Measurements from ENCODE around the gene YRDC.

The YRDC gene

DNA sequence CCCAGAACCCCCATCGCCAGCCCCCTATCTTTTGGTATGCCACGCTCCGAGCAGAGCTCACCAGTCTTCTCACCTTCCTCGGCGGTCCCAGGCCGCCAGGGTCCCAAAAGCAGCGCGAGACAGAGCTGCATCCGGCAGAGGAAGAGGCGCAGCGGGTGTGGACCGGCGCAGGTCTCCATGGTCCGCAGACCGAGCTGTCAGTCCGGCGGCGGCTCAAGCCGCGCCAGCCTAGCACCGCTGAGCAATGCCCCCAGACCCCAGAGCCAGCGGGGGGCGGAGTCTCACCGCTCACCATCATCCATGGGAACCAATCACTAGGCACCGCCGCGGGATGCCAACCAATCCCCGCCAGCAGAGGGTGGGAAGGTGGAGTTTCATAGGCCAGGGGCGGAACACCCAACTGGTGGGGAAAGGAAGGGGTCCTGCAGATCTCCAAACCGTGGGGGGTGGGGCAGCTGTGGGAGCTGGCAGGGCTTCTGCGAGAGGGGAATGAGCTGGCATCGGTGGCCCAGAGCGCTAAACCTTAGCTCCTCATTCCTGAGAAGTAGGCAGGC lies 43.0 kb downstream of the YRDC start, which contains the start of gene EPHA10:
Gene EPHA10, minus strand, starts transcription at position 233 of the 554 bp plus-strand sequence. Its CDS starts 54 bp downstream, at position 179.
- DNase-seq, result peak; percentile 45
- Histone ChIP-seq H3K27me3 (ENCODE audit: insufficient read depth, low read length, poor library complexity) (peaks cover 35% of the 10 kb centered on the region), H3K36me3 (ENCODE audit: control insufficient read depth, insufficient read depth, low read length) (no peaks in the 10 kb centered on the region), H3K27ac (ENCODE audit: low read depth, low read length) (no peak within 1 kb of the TSS), H3K4me2 (ENCODE audit: low read length) (no peak within 1 kb of the TSS), H3K4me3 (ENCODE audit: low read length) (no peak within 1 kb of the TSS), H3K9ac (ENCODE audit: low read length) (no peak within 1 kb of the TSS), H4K8ac (ENCODE audit: low read depth, low read length) (no peak within 1 kb of the TSS), H4K5ac (ENCODE audit: low read length) (no peak within 1 kb of the TSS), H3K4ac (ENCODE audit: low read depth, low read length) (no peak within 1 kb of the TSS), H2BK15ac (replicated peaks; ENCODE audit: low read depth) (no peak within 1 kb of the TSS), H3K79me2 (ENCODE audit: control insufficient read depth, insufficient read depth, low read length) (no peaks in the 10 kb centered on the region), H3K56ac (ENCODE audit: low read length) (no peak within 1 kb of the TSS), H2BK120ac (ENCODE audit: low read depth, low read length) (no peak within 1 kb of the TSS), H2AK5ac (ENCODE audit: low read length) (no peak within 1 kb of the TSS), H3K4me1 (ENCODE audit: control insufficient read depth, low read depth, low read length) (no peaks in the 10 kb centered on the region), H2BK5ac (ENCODE audit: low read length) (no peak within 1 kb of the TSS), H3K79me1 (ENCODE audit: low read length) (no peaks in the 10 kb centered on the region), H3K23ac (ENCODE audit: low read length) (no peak within 1 kb of the TSS), H3K18ac (ENCODE audit: low read length) (no peak within 1 kb of the TSS)
- WGBS (ENCODE audit: extremely low coverage, insufficient coverage, low lambda C conversion rate), result no CpG with 5 or more reads among the region's 33 CpGs

DNA sequence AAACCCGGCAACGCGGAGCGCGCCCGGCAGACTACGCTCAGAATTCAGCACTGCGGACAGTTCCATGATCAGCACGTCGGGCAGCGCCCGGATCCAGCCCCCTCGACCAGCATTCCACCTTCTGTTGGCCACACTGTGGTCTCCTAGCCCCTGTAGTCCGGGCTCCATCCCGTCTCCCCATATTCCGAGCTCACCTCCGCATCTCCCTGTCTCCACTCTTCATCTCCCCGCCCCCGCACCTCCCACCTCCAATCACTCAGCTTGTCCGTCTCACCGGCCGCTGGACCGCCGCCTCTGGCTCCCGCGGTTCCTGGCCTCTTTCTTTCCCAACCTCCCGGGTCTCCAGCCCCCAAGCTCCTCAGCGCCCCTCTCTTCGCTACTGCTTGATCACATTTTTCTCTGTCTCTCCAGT lies 43.6 kb downstream of the YRDC start:
- no peak overlapping the region for H2BK5ac ChIP-seq (ENCODE audit: low read length)
- H3K4me3 ChIP-seq (ENCODE audit: low read length), result no peak overlapping the region
- no peak overlapping the region for H3K9ac ChIP-seq (ENCODE audit: low read length)
- no peak overlapping the region for H4K8ac ChIP-seq (ENCODE audit: low read depth, low read length)
- H3K18ac ChIP-seq (ENCODE audit: low read length), result no peak overlapping the region
- DNase-seq, result peak; percentile 74
- no peaks in the 10 kb centered on the region for H3K79me1 ChIP-seq (ENCODE audit: low read length)
- H4K5ac ChIP-seq (ENCODE audit: low read length), result no peak overlapping the region
- WGBS (ENCODE audit: extremely low coverage, insufficient coverage, low lambda C conversion rate), result no CpG with 5 or more reads among the region's 29 CpGs
- no peak overlapping the region for H2BK15ac ChIP-seq (replicated peaks; ENCODE audit: low read depth)
- no peak overlapping the region for H3K23ac ChIP-seq (ENCODE audit: low read length)
- H2BK120ac ChIP-seq (ENCODE audit: low read depth, low read length), result no peak overlapping the region
- no peak overlapping the region for H3K56ac ChIP-seq (ENCODE audit: low read length)
- no peak overlapping the region for H3K4ac ChIP-seq (ENCODE audit: low read depth, low read length)
- no peak overlapping the region for H3K27ac ChIP-seq (ENCODE audit: low read depth, low read length)
- no peaks in the 10 kb centered on the region for H3K79me2 ChIP-seq (ENCODE audit: control insufficient read depth, insufficient read depth, low read length)
- H3K4me1 ChIP-seq (ENCODE audit: control insufficient read depth, low read depth, low read length), result no peaks in the 10 kb centered on the region
- no peak overlapping the region for H2AK5ac ChIP-seq (ENCODE audit: low read length)
- H3K4me2 ChIP-seq (ENCODE audit: low read length), result no peak overlapping the region
- H3K27me3 ChIP-seq (ENCODE audit: insufficient read depth, low read length, poor library complexity), result peaks cover 35% of the 10 kb centered on the region
- H3K36me3 ChIP-seq (ENCODE audit: control insufficient read depth, insufficient read depth, low read length), result no peaks in the 10 kb centered on the region

DNA sequence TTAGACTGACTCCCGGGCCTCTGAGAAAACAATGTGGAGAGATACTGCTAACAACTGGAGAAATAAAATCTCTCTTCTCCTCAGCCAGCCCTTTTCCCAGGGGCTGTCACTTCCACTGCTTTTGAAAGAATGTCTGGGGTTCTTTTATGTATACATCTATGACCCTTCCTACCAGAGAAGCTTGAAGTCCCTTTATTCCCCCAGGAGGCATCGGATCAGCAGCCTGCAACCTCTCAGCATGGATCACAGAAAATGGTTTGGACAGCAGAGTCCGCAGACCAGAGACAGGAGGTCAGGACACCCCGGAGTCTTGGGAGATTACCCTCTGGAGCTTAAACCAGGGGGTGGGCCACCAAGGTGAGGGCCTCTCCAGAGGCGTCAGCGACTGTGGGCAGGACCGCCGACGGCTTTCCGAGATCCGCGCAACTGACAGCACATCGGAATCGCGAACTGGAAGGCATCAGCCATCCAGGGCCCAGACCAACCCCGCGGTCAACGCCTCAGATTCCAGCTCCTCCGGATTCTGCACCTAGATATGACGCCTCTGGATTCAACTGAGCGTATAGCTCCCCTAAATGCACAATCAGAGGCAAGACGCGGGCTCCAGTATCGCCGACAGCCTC lies 44.1 kb downstream of the YRDC start:
- Histone ChIP-seq H2BK120ac (ENCODE audit: low read depth, low read length) (no peak overlapping the region), H4K5ac (ENCODE audit: low read length) (no peak overlapping the region), H3K79me2 (ENCODE audit: control insufficient read depth, insufficient read depth, low read length) (no peaks in the 10 kb centered on the region), H4K8ac (ENCODE audit: low read depth, low read length) (no peak overlapping the region), H2BK5ac (ENCODE audit: low read length) (no peak overlapping the region), H3K4me3 (ENCODE audit: low read length) (no peak overlapping the region), H3K56ac (ENCODE audit: low read length) (no peak overlapping the region), H3K4ac (ENCODE audit: low read depth, low read length) (no peak overlapping the region), H3K4me1 (ENCODE audit: control insufficient read depth, low read depth, low read length) (no peaks in the 10 kb centered on the region), H3K23ac (ENCODE audit: low read length) (no peak overlapping the region), H3K27ac (ENCODE audit: low read depth, low read length) (no peak overlapping the region), H2AK5ac (ENCODE audit: low read length) (no peak overlapping the region), H3K9ac (ENCODE audit: low read length) (no peak overlapping the region), H3K4me2 (ENCODE audit: low read length) (no peak overlapping the region), H2BK15ac (replicated peaks; ENCODE audit: low read depth) (no peak overlapping the region), H3K36me3 (ENCODE audit: control insufficient read depth, insufficient read depth, low read length) (no peaks in the 10 kb centered on the region), H3K27me3 (ENCODE audit: insufficient read depth, low read length, poor library complexity) (peaks cover 35% of the 10 kb centered on the region), H3K18ac (ENCODE audit: low read length) (no peak overlapping the region), H3K79me1 (ENCODE audit: low read length) (no peaks in the 10 kb centered on the region)
- WGBS (ENCODE audit: extremely low coverage, insufficient coverage, low lambda C conversion rate), result no CpG with 5 or more reads among the region's 25 CpGs
- DNase-seq, result no peak

DNA sequence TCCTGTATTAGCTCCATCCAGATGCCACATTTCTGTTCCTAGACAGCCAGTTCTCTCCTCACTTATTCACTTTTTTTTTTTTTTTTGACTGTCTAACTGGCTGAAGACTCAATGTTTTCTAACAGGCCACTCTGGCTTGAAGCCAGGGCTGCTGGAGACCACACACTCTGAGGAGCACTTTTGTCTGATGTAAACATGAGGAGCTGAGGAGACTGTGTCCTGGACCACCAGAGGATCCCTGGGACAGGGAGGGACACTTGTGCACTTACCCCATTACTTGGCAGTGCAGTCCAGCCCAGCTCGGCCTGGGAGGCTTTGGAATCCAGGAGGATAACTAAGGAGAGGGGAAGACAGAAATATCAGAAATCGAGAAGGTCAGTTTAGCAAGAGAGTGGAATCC lies 45.5 kb downstream of the YRDC start:
- H3K4ac ChIP-seq (ENCODE audit: low read depth, low read length), result no peak overlapping the region
- no peaks in the 10 kb centered on the region for H3K36me3 ChIP-seq (ENCODE audit: control insufficient read depth, insufficient read depth, low read length)
- no peak overlapping the region for H3K9ac ChIP-seq (ENCODE audit: low read length)
- no peak overlapping the region for H4K5ac ChIP-seq (ENCODE audit: low read length)
- H2BK120ac ChIP-seq (ENCODE audit: low read depth, low read length), result no peak overlapping the region
- H3K27ac ChIP-seq (ENCODE audit: low read depth, low read length), result no peak overlapping the region
- H3K4me1 ChIP-seq (ENCODE audit: control insufficient read depth, low read depth, low read length), result no peaks in the 10 kb centered on the region
- H3K4me3 ChIP-seq (ENCODE audit: low read length), result no peak overlapping the region
- WGBS (ENCODE audit: extremely low coverage, insufficient coverage, low lambda C conversion rate), result no CpG with 5 or more reads among the region's 2 CpGs
- no peak overlapping the region for H4K8ac ChIP-seq (ENCODE audit: low read depth, low read length)
- no peak overlapping the region for H2BK15ac ChIP-seq (replicated peaks; ENCODE audit: low read depth)
- no peak overlapping the region for H3K56ac ChIP-seq (ENCODE audit: low read length)
- no peaks in the 10 kb centered on the region for H3K79me2 ChIP-seq (ENCODE audit: control insufficient read depth, insufficient read depth, low read length)
- H3K23ac ChIP-seq (ENCODE audit: low read length), result no peak overlapping the region
- no peak overlapping the region for H2AK5ac ChIP-seq (ENCODE audit: low read length)
- no peak overlapping the region for H3K4me2 ChIP-seq (ENCODE audit: low read length)
- no peak overlapping the region for H3K18ac ChIP-seq (ENCODE audit: low read length)
- H2BK5ac ChIP-seq (ENCODE audit: low read length), result no peak overlapping the region
- H3K27me3 ChIP-seq (ENCODE audit: insufficient read depth, low read length, poor library complexity), result peaks cover 35% of the 10 kb centered on the region
- no peaks in the 10 kb centered on the region for H3K79me1 ChIP-seq (ENCODE audit: low read length)
- DNase-seq, result no peak

DNA sequence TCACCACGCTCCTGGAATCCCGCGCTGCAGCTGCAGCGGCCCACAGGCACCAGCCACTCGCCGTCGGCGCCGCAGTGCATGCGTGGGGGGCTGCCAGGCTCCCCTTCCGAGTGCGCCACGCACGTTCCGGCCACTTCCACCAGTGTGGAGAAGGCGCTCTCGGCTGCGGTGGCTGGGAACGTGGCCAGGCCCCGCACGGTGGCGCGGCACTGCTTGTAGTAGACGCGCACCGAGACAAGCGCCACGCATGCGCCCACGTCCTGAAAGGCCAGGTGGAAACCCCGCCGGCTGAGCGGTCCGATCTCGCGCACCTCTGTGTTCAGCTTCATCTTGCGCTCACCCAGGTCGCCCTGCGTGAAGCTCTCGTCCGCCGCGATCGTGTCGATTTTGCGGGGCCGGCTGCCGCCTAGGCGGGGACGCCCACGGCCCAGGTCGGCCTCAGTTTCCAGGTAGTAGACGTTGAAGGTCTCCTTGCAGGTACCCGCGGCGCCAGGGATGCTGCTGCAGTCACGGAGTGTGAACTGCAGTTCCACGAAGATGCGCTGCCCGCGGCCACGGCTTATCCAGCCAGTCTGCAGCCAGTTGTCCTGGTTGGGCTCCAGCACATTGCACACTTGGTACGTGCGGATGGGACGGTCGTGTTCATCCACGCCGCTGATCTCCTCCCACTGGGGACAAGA lies 46.5 kb downstream of the YRDC start:
- Histone ChIP-seq H3K79me1 (ENCODE audit: low read length) (no peaks in the 10 kb centered on the region), H3K9ac (ENCODE audit: low read length) (no peak overlapping the region), H2AK5ac (ENCODE audit: low read length) (no peak overlapping the region), H3K4me1 (ENCODE audit: control insufficient read depth, low read depth, low read length) (no peaks in the 10 kb centered on the region), H3K27ac (ENCODE audit: low read depth, low read length) (no peak overlapping the region), H2BK15ac (replicated peaks; ENCODE audit: low read depth) (no peak overlapping the region), H3K23ac (ENCODE audit: low read length) (no peak overlapping the region), H3K27me3 (ENCODE audit: insufficient read depth, low read length, poor library complexity) (peaks cover 33% of the 10 kb centered on the region), H3K4me3 (ENCODE audit: low read length) (no peak overlapping the region), H2BK120ac (ENCODE audit: low read depth, low read length) (no peak overlapping the region), H2BK5ac (ENCODE audit: low read length) (no peak overlapping the region), H3K18ac (ENCODE audit: low read length) (no peak overlapping the region), H3K79me2 (ENCODE audit: control insufficient read depth, insufficient read depth, low read length) (no peaks in the 10 kb centered on the region), H4K8ac (ENCODE audit: low read depth, low read length) (no peak overlapping the region), H3K36me3 (ENCODE audit: control insufficient read depth, insufficient read depth, low read length) (no peaks in the 10 kb centered on the region), H4K5ac (ENCODE audit: low read length) (no peak overlapping the region), H3K56ac (ENCODE audit: low read length) (no peak overlapping the region), H3K4ac (ENCODE audit: low read depth, low read length) (no peak overlapping the region), H3K4me2 (ENCODE audit: low read length) (no peak overlapping the region)
- no CpG with 5 or more reads among the region's 68 CpGs for WGBS (ENCODE audit: extremely low coverage, insufficient coverage, low lambda C conversion rate)
- no peak for DNase-seq
